OCI-LY7 (cell line): ENCODE results near the gene TBC1D24. TPM values are rescaled to one million over a fixed set of nuclear protein-coding genes. Genes with fewer than 3 reads are reported as not detected.
A peak's percentile ranks its signal among the peaks of the same experiment; 100 is the strongest.

Experiments
- BruUV-seq: library from RNA; stranded (reverse); fragments of 400-500 nt; replicated peaks from 2 replicates; lab custom pipeline; 2021; lab: Mats Ljungman, UMichigan
- CTCF ChIA-PET: fragments of 300-600 bp; sonication (Branson Sonifier 250); formaldehyde crosslinking; loops from one replicate; lab custom pipeline; 2022; ENCODE audit warnings: antibody characterized with exemption; ENCODE audit not compliant: unreplicated experiment; lab: Charles Lee
- POLR2A ChIA-PET: fragments of 300-600 bp; sonication (Branson Sonifier 250); formaldehyde crosslinking; loops from one replicate; lab custom pipeline; 2022; ENCODE audit warnings: antibody characterized with exemption; lab: Charles Lee
- DNase-seq: peaks from one replicate; pipeline ENCODE4 v3.0.0-alpha.2; 2015; ENCODE audit warnings: low spot score
- H2AFZ ChIP-seq: fragments of 200-600 bp; sonication (generic), shearing (Covaris generic); 2 replicates; pipeline ENCODE4 v1.6.1; 2014; ENCODE audit warnings: mild to moderate bottlenecking, antibody characterized with exemption, low read length, moderate library complexity
- H3K27ac ChIP-seq: fragments of 200-600 bp; sonication (generic); 2 replicates; pipeline ENCODE4 v1.5.1; 2014; ENCODE audit warnings: mixed run types, low read depth, mild to moderate bottlenecking, moderate library complexity, low read length, inconsistent platforms; ENCODE audit not compliant: poor library complexity, severe bottlenecking
- H3K36me3 ChIP-seq: fragments of 200-600 bp; sonication (generic); 2 replicates; pipeline ENCODE4 v1.6.1; 2014; ENCODE audit warnings: mild to moderate bottlenecking, antibody characterized with exemption, low read length, moderate library complexity, mixed read lengths; ENCODE audit not compliant: insufficient read depth
- H3K4me1 ChIP-seq: fragments of 200-600 bp; sonication (generic); 2 replicates; pipeline ENCODE4 v1.5.1; 2014; ENCODE audit warnings: mild to moderate bottlenecking, low read length; ENCODE audit not compliant: insufficient read depth, poor library complexity, severe bottlenecking
- H3K4me2 ChIP-seq: fragments of 200-600 bp; sonication (generic); 2 replicates; pipeline ENCODE4 v1.6.1; 2014; ENCODE audit warnings: mild to moderate bottlenecking, low read length
- H3K4me3 ChIP-seq: fragments of 200-600 bp; sonication (generic); 2 replicates; pipeline ENCODE4 v1.5.1; 2014; ENCODE audit warnings: mild to moderate bottlenecking, low read depth, low read length; ENCODE audit not compliant: poor library complexity, severe bottlenecking
- H3K79me2 ChIP-seq: fragments of 200-600 bp; sonication (generic); 2 replicates; pipeline ENCODE4 v1.6.1; 2016; ENCODE audit warnings: low read depth, mild to moderate bottlenecking, low read length, moderate library complexity, mixed read lengths; ENCODE audit not compliant: insufficient read depth
- H3K9me2 ChIP-seq: fragments of 200-600 bp; sonication (generic); 2 replicates; pipeline ENCODE4 v1.6.1; 2016; ENCODE audit warnings: mild to moderate bottlenecking, low read length, mixed read lengths; ENCODE audit not compliant: insufficient read depth
- H3K9me3 ChIP-seq: fragments of 200-600 bp; sonication (generic); 2 replicates; pipeline ENCODE4 v1.6.1; 2014; ENCODE audit warnings: mild to moderate bottlenecking, mixed run types, low read length, mixed read lengths
- H4K20me1 ChIP-seq: fragments of 200-600 bp; sonication (generic); 2 replicates; pipeline ENCODE4 v1.6.1; 2014; ENCODE audit warnings: mild to moderate bottlenecking, antibody characterized with exemption, low read length, moderate library complexity, mixed read lengths; ENCODE audit not compliant: insufficient read depth
- CTCF ChIP-seq: fragments of 200-600 bp; sonication (generic); conservative IDR thresholded peaks from 2 replicates; pipeline ENCODE4 v1.5.1; 2014; ENCODE audit warnings: mild to moderate bottlenecking, antibody characterized with exemption, low read length, moderate library complexity, mixed read lengths
- EZH2phosphoT487 ChIP-seq: fragments of 200-600 bp; sonication (generic); IDR thresholded peaks from 2 replicates; pipeline ENCODE4 v1.6.1; 2018; ENCODE audit warnings: low read depth, borderline replicate concordance, mild to moderate bottlenecking, mixed run types, antibody characterized with exemption, low read length, moderate library complexity, mixed read lengths
- intact Hi-C: fragments of 100-400 bp; cut with micrococcal nuclease; formaldehyde crosslinking; loops from one replicate; pipeline ENCODE4 v1.10.0; 2022; ENCODE audit not compliant: unreplicated experiment
- total RNA-seq, 2 experiments: library from RNA; depleted of rRNA in 1 of 2; stranded (reverse); fragments of >200 nt in 1 of 2; shearing (Covaris generic) in 1 of 2; gene quantifications; 2 replicates each; pipeline ENCODE4 v1.2.3, GENCODE V29; 2014 to 2022

Gene TBC1D24
- total RNA-seq, 2 experiments from 2014 or later = 23.4 to 34.7 TPM

GRCh38 chr16:2518823-2519710 lies 44.1 kb downstream of the TBC1D24 start:
- Histone ChIP-seq H3K9me2 (no peaks in the 10 kb centered on the region), H3K27ac (no peak overlapping the region), H3K9me3 (no peaks in the 10 kb centered on the region), H3K4me1 (peaks cover 36% of the 10 kb centered on the region), H2AFZ (no peak overlapping the region), H4K20me1 (peaks cover 9% of the 10 kb centered on the region), H3K4me3 (no peak overlapping the region), H3K4me2 (no peak overlapping the region), H3K36me3 (peaks cover 23% of the 10 kb centered on the region; the same call in 1 of the 2 replicates), H3K79me2 (peaks cover 48% of the 10 kb centered on the region)
- no TSS peak for BruUV-seq
- POLR2A ChIA-PET = interaction anchor here (0.6 kb wide), 1 partner anchor 19 kb away, joined by 3 read pairs; the partner anchor contains the start of gene PDPK1
- TF ChIP-seq CTCF (no peak), EZH2phosphoT487 (no peak)
- intact Hi-C loops = no loop called here
- CTCF ChIA-PET = no interaction called here
- DNase-seq = no peak

GRCh38 chr16:2519711-2520080 lies 44.8 kb downstream of the TBC1D24 start:
- H3K4me2 ChIP-seq = peak overlapping the region; percentile 56

More at GRCh38 chr16:2519711-2520080, 44.8 kb downstream of the TBC1D24 start:
- Histone ChIP-seq H3K9me3 (no peaks in the 10 kb centered on the region), H3K79me2 (peaks cover 42% of the 10 kb centered on the region), H2AFZ (no peak overlapping the region), H4K20me1 (peaks cover 6% of the 10 kb centered on the region), H3K4me3 (peak overlapping the region; percentile 85), H3K27ac (no peak overlapping the region), H3K9me2 (no peaks in the 10 kb centered on the region), H3K36me3 (peaks cover 29% of the 10 kb centered on the region; the same call in 1 of the 2 replicates), H3K4me1 (peaks cover 36% of the 10 kb centered on the region)
- BruUV-seq = no TSS peak
- ChIA-PET POLR2A (interaction anchor here (0.6 kb wide), 1 partner anchor 12 kb away, joined by 6 read pairs; the partner anchor contains the start of gene CEMP1), CTCF (interaction anchor here (0.6 to 0.7 kb wide), 2 partner anchors 13 to 293 kb away, joined by 3 to 4 read pairs; no protein-coding TSS in a partner anchor)
- DNase-seq = no peak
- no peak for TF ChIP-seq CTCF
- TF ChIP-seq EZH2phosphoT487 = no peak
- intact Hi-C loops = no loop called here
